NCI-H1105 (cell line): Measurements from ENCODE around the gene CASP9.
A peak's percentile ranks its signal among the peaks of the same experiment; 100 is the strongest.

Experiments
- DNase-seq: peaks from one replicate; lab custom pipeline; 2025; lab: John Stamatoyannopoulos, UW

The CASP9 gene

DNA sequence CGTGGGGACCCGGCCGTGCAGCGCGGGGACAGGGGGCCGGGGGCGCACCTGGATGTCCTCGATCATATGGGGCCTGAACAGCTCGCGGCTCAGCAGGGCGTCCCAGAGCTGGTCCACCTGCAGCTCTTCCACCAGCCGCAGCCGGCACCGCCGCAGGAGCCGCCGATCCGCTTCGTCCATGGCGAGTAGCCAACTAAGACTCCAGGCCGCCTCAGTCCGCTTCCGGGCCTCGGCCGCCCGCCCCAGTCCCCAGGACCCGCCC is at the start of gene CASP9:
CASP9 (minus strand) TSS at position 195 of the 262 bp plus-strand sequence; CDS start at position 180, 15 bp downstream.
- DNase-seq, result no peak

DNA sequence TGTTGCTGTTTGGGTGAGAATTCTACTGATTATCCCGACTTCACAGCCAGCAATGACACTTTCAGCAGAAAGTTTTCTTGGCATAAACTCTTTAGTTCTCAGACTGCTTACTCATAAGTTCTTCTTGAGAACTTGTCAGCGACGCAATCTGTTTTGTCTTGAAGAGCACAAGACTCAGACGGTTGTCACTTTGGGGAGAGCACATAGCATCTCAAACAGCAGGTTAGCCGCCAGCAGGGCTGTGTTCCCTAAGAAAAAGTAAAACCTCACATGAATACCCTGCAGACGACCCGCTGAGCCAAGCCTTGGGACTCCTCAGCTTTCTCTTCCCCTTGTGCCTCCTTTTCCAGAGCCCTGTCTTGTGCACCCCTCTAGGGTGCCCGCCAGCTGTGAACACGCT is 49.5 kb upstream of the CASP9 start:
- DNase-seq, result no peak

DNA sequence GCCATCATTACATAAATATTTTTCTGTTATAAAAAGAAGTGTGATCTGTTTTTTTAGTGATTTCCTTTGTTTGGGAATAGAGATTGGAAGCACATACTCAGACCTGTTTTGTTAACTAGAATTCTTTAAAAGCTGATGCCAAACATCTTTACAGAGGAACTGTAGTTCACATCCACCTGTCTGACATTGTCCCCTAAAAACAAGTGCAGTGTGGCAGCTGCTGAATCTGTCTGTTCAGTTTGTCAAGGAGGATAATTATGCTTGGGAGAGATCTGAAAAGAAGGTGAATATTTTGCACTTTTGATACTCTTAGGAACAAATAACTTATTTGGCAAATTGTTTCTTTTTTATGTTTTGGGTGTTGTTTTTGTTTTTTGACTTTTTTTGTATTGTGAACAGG is 47.3 kb upstream of the CASP9 start:
- peak; percentile 8 for DNase-seq

DNA sequence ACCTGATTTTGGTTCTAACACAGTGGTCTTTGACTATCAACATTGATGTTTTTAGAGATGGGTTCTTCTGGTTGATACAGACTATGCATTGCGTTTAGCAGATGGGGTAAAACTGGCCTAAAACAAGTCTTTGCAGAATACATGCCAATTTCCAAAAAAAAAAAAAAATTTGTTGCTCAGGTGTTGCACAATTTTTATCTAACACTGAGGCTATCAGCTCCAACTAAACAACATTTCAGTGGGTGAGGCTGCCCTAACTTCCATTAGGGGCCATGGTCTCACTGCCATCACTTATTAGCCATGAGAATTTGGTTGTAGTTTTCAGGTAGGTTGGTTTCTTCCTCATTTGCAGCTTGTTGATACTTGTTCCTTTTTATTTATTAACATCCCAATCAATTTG is 46.8 kb upstream of the CASP9 start:
- no peak for DNase-seq

DNA sequence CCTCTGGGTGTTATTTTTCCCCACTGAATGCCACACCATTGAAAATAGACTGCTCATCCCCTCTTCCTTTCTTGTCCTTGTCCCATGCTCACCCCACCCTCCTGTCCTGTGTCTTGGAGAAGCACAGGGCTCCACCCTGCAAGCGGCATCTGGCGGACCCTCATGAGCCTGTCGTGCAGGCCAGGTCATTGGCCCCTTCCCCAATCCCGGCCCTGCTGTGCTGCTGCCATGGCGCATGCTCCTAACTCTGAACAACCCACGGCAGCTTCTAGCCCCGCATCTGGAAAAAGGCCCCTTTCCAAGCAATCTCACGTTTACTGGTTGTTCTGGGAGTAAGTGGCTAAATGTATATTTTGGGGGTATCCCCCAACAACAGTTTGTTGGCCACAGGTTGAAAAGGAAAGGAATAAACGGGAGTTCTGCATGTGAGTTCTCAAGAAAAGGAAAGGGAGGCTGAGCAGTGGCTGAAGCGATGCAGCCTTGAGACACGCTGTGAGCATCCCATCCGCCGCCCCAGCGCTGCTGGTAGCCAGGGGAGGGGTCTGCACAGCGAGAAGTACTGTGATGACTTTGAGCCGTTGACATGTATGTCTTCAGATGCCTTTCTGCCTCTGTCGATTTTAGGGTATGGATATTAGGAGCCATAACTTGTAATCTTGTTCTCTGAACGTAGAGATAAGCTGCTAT is 44.5 kb upstream of the CASP9 start:
- no peak for DNase-seq

DNA sequence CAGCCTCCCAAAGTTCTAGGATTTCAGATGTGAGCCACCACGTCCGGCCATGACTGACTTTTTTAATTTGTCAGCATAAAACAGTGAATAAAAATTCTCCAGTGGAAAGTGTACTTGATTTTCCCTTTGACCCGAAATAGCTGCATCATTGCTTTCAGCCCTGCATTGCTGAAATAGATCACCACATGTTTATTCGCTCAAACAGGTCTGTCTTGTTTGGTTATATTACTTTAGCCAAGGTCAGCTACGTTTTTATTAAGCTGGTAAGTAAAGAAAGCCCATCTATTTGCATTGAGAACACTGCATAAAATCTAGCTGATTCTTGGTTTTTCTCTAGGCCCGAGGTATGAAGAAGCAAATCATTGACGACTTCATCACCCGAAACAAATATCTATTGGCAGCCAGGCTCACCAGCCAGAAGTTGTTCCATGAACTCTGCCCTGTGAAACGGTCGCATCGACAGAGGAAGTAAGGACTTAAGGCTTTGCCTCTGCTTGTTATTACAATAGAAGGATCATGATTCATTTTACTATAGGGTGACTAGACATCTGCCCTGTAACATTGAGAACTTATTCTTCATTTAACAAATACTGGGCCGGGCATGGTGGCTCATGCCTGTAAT is 35.3 kb upstream of the CASP9 start:
- no peak for DNase-seq

DNA sequence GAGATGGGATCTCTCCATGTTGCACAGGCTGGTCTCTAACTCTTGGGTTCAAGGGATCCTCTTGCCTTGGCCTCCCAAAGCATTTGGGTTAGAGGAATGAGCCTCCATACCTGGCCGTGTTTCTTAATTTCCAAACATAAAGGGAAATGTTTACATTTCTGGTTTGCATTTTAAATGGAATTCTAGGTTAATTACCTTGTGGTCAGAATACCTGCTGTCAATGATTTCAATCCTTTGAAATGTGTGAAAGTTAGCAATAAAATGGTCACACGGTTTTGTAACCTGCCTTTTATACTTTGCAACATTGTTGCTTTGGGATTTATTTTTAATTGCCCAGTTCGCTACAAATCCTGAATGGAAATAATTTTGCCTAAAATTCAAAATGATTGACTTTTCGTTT is 34.5 kb upstream of the CASP9 start:
- no peak for DNase-seq

DNA sequence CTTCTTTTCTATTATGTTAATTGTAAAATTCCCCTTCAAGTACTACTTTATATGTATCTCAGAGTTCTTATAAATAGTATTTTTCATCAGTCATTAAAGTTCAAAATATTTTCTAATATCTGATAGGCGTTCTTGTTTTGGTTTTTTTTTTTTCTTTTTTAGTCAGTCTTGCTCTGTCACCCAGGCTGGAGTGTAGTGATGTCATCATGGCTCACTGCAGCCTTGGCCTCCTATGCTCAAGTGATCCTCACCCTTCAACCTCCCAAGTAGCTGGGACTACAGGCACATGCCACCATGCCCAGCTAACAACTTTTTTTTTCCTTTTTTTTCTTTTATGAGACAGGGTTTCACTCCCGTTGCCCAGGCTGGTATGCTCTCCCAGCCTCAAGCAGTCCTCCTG is 33.6 kb upstream of the CASP9 start:
- no peak for DNase-seq

DNA sequence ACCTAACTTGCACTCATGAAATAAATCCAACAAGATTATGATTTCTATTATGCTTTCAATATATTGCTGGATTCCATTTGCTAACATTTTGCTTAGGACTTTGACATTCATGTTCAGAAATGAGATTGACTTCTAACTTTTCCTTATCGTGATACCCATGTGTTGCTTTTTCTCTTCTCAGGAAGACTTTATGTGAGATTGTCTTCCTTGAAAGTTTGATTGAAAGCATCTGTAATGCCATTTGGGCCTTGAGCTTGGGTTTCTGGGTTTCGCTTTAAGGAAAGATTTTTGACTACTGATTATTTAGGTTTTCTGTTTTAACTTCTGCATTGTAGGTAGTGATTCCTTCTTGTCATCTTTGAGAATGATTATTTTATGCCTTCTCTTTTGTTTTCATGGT is 33.0 kb upstream of the CASP9 start:
- no peak for DNase-seq

DNA sequence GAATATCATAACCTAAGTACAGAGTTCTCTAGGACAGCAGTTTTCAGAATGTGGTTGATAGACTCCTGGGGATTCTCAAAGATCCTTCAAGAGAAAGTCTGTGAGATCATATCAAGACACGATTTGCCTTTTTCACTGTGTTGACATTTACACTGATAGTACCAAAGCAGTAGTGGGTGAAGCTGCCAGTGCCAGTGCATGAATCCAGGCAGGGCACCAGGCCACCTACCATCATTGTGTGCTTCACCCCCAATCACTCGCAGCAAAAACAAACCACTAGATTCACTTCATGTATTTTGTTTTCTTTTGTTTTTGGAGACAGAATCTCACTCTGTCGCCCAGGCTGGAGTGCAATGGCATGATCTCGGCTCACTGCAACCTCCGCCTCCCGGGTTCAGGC is 26.6 kb upstream of the CASP9 start:
- no peak for DNase-seq

DNA sequence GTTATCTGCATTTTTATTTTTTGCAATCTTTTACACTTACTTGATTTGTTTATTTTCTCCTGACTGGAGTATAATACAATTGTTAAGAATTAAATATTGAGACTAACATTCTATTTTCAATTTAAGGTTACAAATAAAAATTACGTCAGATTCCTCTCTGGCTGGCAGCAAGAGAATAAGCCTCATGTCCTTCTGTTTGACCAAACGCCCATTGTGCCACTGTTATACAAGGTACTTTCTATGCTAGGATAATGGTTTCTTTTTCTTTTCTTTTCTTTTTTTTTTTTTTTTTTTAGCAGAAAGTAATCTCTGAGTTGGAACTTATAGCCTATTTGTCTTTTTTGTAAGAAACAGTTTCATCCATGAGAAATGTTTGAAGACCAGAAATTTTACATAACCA is 22.6 kb upstream of the CASP9 start:
- DNase-seq, result no peak

DNA sequence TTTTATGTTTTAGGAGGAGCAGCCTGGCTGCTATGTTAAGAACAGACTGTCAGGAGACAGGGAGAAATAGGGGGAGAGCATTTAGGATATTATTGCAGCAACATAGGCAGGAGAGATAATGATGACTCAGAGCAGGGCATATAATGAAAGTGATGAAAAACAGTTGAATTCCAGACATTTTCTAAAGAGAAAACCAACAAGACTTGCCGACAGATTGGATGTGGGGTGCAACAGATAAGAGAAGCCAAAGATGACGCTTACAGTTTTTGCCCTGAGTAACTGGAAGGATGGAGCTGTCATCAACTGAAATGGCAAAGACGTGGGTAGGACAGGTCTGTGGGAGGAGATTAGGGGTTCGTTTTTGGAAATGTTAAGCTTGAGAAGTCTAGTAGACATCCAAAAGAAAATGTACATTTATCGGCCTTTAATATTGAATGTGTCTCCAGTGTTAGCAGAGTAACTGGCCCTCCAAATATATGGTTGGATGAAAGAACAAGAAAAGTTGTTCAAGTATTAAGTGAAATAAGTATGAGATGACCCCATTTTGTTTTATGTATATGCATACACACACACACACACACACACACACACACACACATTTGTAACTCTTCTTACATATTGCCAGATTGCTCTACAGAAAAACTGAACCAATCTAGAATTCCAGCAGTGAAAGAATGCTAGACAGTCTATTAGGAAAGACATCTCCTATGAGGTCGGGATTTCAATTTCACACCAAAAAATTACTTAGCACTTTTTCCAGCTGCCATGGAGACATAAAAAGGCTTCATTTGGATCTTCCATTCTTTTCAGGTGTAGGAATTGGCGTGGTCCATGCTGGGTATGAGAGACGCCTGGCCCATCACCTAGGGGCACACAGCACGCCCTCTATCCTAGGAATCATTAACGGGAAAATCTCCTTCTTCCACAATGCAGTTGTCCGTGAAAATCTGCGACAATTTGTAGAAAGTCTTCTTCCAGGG is 19.9 kb upstream of the CASP9 start:
- DNase-seq, result no peak

DNA sequence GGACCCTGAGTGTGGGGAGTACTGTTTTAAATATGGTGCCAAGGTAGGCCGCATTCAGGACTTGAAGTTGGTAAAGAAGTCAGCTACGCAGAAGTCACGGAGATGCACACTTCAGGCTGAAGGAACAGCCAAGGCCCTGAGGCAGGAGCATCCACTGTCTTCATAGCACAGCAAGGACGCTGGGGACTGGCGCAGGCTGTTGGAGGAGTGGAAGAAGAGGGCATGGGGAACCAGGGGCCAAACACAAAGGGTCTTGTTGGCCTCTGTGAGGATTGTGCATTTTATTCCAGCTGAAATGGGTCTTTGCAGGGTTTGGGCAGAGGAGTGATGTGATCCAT is 19.2 kb upstream of the CASP9 start:
- DNase-seq, result no peak

DNA sequence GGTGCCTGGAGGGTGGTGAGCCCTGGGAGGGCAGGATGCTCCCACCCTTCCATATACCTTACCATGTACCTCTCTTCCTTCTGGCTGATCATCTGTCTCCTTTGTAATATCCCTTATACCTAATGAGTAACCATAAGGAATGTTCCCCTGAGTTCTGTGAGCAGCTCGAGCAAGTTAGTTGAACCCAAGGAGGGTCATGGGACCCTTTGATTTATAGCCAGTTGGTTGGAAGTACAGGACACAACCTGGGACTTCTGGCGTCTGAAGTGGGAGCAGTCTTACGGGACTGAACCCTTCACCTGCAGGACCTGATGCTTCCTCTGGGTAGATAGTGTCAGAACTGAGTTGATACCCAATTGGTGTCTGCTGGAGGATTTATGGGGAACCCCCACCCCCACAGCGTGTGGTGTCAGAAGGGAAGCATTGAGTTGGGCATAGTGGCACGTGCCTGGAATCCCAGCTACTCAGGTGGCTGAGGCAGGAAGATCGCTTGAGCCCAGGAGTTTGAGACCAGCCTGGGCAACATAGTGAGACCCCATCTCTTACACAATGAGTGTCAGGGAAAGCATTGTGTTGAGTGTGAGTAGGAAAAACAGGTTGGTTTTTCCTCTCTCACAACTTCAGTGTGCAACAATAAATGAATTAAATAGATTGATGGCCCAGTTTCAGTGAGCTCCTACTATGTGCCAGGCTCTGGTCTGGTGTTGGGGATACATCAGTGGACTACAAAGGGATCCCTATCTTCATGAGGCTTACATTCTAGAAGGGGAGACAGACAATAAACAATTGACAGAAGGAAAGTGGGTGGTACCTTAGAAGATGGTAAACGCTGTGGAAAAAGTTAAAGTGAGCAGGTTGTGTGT is 18.6 kb upstream of the CASP9 start:
- DNase-seq, result no peak

DNA sequence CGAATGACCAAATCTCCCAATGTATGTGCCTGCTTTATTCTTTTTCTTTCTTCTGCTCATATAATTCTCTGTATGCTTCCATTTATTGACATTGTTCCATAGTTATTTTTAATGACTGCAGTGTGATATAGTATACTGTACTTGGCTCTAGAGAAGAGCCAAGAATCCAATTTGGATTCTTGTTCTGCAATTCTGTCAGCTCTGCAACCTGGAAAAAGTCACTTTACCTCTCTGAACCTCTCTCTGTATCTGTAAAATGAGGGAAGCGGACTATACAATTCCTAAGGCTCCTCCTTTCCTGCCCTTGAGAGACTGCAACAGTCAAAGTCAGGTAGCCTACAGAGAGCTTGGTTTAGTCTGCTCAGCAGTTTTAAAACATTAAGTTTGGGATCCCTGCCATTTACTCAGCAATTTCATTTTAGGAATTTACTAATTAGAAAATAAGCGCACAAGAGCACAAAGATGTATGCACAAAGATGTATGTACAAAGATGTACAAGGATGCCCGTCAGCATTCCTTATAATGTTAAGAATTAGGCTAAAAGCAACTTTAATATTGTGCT is 17.3 kb upstream of the CASP9 start:
- DNase-seq, result no peak

DNA sequence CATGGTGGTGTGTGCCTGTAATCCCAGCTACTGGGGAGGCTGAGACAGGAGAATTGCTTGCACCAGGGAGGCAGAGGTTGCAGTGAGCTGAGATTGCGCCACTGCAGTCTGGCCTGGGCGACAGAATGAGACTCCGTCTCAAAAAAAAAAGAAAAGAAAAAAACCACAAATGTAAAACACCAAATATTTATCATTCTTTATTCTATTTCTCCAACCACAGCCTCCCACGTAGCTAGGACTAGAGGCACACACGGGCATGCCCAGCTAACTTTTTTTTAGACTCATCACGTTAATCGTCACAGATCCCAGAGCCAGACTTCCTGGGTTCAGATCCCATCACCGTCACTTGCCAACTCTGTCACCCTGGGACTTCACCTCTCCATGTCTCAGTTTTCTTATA is 16.2 kb upstream of the CASP9 start:
- no peak for DNase-seq

DNA sequence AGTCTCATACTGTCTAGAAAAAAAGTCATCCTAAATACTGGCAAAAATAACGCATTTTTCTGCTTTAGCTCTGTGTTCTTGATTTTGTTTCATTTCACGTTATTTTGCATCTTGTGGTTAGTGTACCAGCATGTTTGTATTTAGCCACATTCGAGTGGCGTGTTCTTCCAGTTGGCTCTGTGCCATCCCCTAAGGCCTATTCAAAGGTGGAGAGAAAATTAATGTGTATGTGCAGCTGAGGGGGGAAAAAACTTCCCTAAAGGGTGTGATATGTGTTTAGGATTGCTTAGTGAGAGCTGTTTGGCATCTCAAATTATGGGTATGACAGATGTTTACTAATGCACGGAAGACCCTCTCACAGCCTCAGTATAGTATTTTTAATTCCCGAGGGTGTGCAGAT is 14.8 kb upstream of the CASP9 start:
- DNase-seq, result peak; percentile 74

DNA sequence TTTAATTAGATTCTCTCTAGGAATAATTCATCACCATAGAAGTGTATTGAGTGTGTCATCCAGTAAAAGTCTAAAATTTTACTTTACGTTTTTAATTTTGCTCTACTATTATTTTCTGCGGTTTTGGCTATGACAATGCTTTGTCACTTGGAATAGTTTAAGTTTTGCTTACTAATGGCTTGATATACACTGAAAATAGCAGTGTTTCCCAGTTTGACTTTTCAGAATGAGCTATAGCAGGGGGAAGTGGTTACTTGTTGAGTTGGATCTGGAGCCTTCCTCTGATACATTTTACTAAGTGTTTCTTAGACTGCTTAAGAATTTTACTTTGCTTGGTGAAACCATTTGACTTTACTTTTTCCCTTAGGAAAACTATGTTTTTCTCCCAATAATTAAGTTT is 7.7 kb upstream of the CASP9 start:
- DNase-seq, result no peak

DNA sequence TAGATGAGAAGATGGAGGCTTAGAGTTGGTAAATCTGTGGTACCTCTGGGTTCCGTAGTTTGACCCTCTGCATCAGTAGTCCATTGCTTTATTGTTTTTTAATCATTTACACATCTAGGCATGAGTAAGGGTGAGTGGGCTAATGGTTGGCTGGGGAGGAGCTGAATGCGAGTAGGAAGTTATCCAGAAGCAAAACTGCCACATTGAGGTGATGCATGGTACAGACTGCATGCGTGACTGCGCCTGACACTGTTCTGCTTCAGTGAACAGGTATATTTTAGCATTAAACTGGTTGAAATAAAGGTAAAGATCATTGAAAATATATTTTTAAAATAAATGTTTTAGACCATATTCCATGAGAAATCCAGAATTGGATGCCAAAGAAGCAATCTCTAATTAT is 7.0 kb upstream of the CASP9 start:
- no peak for DNase-seq

DNA sequence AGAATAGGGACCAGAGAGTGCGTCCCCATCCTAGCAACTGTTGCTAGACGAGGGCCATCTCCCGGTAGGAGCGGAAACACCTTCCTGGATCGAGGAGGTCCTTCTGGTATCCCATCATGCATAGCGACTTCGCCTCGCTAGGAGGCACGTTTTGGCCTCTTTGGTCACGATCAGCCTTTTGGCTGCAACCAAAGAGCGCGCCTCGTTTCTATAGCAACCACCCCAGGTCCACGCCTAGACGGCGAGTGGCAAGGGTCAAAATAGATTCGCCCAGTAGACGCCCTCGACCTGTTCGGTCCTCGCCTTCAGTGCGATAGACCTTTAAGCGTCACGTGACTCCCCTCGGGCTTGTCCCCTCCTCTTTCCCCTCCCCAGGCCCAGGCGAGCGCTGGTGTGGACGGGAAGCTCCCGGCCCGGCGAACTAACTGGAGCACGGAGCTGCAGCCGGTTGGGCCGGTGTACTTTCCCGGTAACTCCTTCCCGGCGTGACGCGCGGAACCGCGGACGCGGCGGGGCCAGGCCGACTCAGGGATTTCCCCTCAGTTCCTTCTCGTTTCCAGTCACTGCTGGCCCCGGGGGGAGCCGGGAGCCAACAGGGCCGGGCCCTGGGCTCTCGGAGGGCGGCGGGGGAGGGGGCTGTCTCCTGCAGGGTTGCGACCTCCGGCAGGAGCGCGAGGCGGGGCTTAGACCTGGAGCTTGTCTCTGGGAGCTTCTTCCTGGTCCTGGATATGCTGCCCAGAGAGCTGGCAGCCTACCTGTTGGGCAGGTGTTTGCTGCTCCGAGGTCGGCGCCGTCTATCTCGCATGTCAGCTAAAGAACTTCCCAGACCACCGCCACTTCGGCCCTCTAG is 2.7 kb upstream of the CASP9 start, which contains the start of gene DNAJC16:
DNAJC16 (plus strand) TSS at position 359 of the 850 bp plus-strand sequence. CDS start 2,258 bp downstream, outside the sequence.
- DNase-seq, result peak; percentile 100

DNA sequence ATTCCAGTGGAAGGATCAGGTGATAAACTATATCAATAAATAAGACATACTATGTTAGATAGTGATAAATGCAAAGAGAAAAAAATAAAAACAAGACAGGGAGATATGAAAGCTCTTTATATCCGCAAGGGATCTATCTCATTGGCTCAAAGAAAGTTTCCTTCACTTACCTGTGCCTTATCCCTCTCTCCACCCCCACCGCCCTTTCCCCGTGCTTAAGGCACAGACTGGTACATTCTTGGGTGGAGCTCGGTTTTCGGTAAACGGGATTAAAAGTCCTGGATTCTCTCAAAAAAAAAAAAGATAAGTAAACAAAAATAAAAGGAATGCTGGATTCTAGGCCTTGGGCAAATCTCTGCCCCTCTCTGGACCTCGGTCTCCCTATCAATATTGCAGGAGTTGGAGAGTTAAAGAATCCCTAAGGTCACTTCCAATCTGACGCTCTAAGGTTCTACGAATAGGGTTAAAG is 2.0 kb upstream of the CASP9 start:
- no peak for DNase-seq
